Kidney capillary endothelial cell (primary cell): Measurements from ENCODE around the gene MOSPD3.

Experiments
- DNase-seq: peaks from one replicate; pipeline ENCODE4 v3.0.0-alpha.2; 2018; ENCODE audit warnings: low spot score

Gene MOSPD3

GRCh38 chr7:100595188-100595587, 17.2 kb upstream of the MOSPD3 start:
- no peak for DNase-seq

- no peak for DNase-seq
Observed at GRCh38 chr7:100598425-100598824, 13.9 kb upstream of the MOSPD3 start.

DNA sequence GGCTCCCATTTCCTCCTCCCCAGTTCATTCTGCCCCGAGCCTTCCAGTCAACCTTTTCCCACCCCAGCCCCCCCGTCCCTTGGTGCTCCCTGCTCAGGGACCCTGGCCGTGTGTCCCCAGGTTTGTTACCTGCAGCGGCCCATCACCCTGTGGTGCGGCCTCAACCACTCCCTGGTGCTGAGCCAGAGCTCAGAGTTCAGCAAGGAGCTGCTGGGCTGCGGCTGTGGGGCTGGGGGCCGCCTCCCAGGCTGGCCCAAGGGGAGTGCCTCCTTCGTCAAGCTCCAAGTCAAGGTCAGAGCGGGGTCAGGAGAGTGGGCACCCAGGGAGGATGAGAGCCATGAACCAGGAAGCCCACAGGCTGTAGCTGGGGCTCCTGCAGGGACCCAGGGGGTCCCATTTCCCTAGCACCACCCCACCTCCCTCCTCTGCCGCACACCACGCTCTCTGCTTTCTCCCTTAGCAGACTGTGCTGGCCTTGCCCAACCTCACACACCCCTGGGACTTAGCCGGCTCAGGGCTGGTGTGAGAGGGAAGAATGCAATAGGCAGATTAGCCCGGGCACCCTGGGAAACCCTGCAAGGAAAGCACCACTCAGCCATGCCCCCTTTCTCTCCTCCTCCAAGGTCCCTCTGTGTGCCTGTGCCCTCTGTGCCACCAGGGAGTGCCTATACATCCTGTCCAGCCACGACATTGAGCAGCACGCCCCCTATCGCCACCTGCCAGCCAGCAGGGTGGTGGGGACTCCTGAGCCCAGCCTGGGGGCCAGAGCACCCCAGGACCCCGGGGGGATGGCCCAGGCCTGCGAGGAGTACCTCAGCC, 12.2 kb upstream of the MOSPD3 start:
- DNase-seq: no peak

- no peak for DNase-seq
Observed at GRCh38 chr7:100600730-100601038, 11.7 kb upstream of the MOSPD3 start.

DNA sequence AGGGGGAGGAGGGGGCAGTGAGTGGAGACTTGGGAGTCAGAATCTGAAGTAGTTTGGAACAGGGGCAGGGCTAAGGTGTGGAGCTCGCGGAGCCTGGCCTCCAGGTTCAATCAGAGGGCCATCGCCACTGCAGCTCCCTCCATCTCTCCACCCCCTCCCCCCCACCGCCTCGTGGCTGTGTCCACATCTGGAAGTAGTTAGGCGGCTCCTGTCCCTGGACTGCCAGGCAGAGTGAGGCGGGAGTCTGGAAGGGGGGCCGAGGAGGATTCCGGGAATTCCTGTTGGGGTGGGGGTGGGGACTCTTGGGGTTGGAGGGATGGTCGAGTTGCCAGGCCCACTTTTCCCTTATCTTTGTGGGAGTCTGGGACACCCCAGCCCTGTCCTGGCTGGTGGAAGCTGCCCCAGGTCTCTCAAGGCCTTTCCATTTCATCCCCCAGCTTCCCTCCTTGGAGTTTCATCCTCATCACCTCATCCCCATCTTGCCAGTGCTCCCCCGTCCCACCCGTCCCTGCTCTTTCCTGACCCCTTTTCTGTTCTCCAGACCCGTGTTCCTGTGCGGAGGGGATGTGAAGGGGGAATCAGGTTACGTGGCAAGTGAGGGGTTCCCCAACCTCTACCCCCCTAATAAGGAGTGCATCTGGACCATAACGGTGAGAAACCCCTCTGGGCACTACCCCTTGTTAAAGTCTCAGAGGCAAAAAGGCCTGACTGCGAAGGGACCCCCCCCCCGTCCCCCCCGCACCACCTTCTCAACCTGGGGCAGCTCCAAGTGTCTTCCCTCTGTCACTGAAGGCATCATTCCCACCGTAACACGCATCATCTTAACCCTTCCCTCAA, 9.2 kb upstream of the MOSPD3 start:
- DNase-seq: no peak

DNA sequence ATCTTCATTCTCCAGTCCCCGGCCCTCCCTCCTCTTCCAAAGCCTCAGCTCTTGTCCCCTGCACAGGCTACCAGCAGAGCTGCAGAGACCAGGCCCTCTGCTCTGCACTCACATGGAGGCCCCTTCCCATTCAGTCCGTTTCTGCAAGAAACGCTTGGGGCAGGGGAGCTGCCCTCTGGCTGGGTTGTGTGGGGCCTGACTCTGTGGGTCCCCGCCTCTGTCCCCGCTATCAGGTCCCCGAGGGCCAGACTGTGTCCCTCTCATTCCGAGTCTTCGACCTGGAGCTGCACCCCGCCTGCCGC, 8.7 kb upstream of the MOSPD3 start:
- DNase-seq: no peak

- DNase-seq: peak; percentile 30
Observed at GRCh38 chr7:100604028-100604975, 8.0 kb upstream of the MOSPD3 start.

- DNase-seq: no peak
Observed at GRCh38 chr7:100604976-100605911, 7.1 kb upstream of the MOSPD3 start.

DNA sequence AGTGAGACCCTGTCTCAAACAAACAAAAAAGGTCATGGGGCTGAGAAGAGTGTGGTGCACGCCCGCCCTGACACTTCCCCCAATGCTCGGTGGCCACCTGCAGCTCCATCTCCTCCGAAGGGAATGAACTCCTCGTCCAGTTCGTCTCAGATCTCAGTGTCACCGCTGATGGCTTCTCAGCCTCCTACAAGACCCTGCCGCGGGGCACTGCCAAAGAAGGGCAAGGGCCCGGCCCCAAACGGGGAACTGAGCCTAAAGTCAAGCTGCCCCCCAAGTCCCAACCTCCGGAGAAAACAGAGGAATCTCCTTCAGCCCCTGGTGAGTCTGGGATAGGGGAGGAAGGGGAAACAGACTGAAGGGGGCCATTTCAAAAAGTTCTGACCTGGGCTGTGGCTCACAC, 6.0 kb upstream of the MOSPD3 start:
- no peak for DNase-seq

DNA sequence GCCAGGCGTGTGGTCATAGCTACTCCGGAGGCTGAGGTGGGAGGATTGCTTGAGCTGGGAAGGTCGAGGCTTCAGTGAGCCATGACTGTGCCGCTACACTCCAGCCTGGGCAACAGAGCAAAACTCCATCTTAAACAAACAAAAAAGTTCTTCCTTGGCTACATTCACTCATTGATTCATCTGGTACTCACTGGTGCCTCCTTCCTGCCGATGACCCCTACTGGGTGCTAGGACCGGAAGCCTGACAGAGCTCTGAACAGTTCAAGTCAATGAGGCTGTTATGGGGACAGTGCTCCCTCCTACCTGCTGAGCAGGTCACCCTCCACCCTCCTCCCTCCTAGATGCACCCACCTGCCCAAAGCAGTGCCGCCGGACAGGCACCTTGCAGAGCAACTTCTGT, 5.2 kb upstream of the MOSPD3 start:
- no peak for DNase-seq

DNA sequence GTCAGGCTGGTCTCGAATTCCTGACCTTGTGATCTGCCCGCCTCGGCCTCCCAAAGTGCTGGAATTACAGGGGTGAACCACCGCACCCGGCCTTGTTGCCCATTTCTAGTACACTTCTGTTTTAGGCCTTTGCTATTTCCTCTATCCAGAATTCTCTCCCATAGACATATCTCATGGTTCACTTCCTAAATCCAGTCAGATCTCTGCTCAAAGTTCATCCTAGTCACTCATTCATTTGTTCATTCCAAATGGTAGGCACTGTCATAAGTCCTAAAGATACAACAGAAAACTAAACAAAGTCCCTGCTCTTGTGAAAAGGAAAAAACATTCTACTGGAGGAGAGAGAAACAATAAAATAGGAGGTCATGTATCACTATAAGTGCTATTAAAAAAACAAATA, 2.4 kb upstream of the MOSPD3 start:
- no peak for DNase-seq

GRCh38 chr7:100612730-100613390, 520 bp downstream of the MOSPD3 start:
- DNase-seq: no peak

DNA sequence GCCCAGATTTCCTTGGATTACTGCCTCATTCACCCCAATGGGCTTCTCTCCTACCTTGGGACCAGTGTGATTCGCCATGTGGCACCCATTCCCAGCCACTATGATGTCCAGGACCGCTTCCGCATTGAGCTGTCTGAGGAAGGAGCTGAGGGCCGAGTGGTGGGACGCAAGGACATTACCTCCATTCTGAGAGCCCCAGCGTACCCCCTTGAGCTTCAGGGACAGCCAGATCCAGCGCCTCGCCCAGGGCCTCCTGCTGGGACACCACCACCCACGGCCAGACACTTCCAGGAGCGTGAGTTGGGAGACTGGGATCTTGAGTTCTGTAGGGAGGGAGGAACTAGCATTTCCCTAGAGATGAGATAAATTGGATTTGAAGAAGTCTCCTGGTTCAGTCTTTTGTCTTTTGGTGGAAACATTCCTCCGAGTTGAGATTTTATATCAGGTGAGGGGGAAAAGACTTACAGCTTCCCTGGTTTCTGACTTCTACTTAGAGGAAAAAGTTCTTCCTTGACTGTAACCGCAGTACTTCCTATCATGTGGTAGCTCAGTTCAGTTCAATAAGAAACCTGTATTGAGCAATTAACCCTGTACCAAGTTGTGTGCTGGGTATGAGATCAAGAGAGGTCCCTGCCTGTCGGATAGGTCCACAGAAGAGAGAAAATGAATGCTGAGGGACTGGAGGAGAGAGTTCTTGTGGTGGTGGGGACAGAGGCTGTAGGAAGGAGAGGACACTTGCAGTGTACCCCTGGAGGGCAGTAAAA, 1.3 kb downstream of the MOSPD3 start:
- no peak for DNase-seq

GRCh38 chr7:100614308-100614861, 2.0 kb downstream of the MOSPD3 start:
- DNase-seq: no peak

DNA sequence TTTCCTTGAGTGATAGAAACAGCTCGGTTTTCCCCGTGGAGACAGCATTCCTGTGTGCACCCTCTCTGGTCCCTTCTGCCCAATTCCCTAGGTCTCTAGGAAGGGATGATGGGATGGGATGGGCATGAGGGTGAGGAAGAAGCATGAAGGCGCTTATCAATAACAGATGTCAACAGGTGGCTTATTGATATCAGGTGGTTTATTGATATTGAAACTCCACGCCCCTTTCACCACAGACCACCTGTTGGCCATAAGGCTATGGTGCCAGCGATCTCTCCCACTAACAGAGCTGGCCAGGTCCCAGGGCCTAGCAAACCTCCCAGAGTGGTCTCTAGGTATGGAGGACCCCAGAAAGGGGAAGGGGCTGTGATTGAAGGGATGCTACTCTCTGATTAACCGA, 7.9 kb downstream of the MOSPD3 start:
- DNase-seq: no peak

DNA sequence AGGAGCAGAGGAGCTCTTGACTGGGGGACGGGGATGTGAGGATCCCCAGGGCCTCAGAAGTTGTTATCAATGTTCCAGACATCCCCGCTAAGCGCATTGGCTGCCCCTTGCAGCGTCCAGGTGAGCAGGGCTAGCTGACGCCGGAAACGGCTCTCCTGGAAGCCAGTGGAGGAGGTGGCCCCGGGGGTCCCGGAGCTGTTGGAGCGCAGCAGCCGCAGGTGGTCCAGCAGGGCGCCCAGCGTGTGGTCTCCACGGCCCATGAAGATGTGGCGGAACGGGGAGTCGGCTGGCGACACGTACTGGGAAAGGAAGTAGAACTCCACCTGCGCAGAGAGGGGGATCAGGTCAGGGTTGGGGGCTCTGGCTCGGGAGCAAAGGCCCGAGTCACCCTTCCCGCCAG, 8.5 kb downstream of the MOSPD3 start:
- no peak for DNase-seq

DNA sequence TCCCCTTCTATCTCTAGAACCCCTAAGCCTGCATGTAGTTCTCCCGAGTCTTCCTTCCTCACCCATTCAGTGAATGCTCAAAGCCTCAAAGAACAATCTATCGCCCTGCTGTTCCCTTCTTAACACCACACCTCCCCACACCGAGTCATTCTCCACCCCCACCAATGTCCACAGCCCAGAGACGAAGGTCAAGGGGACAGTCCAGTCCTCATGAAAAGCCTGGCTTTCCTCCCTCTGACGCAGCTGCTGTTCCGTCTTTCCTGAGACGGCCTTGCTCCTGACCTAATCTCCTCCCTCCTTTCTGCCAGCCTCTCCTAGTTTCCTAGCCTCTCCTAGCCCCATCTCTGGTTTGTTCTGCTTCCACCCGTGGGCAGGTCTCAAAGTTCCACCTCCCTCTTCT, 9.2 kb downstream of the MOSPD3 start:
- no peak for DNase-seq

DNA sequence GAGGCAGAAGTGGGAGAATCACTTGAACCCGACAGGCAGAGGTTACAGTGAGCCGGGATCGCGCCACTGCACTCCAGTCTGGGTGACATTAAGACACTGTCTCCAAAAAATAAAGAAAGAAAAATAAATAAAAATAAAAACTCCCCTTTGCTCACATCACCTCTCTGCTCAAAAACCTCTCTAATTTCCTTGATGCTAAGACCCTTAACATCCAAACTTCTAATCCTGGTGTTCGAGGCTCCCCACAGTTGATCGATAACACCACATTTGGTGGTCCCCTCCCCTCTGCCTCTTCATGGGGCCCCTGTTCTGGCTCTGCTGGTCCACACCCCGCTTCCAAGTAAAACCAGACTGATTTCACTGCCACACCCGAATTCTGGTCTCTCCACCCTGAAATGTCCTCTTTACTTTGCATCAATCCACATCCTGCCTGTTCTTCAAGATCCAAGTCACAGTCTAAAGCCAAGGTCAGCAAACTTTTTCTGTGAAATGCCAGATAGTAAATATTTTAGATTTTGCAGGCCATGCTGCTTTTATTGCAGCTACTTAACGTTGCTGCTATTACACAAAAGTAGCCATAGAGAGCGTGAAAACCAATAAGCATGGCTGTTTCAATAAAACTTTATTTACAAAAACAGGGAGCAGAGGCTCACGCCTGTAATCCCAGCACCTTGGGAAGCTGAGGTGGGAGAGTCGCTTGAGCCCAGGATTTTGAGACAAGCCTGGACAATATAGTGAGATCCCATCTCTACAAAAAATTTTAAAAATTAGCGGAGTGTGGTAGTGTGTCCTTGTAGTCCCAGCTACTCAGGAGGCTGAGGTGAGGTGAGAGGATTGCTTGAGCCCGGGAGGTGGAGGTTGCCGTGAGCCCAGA, 11.8 kb downstream of the MOSPD3 start:
- DNase-seq: no peak

DNA sequence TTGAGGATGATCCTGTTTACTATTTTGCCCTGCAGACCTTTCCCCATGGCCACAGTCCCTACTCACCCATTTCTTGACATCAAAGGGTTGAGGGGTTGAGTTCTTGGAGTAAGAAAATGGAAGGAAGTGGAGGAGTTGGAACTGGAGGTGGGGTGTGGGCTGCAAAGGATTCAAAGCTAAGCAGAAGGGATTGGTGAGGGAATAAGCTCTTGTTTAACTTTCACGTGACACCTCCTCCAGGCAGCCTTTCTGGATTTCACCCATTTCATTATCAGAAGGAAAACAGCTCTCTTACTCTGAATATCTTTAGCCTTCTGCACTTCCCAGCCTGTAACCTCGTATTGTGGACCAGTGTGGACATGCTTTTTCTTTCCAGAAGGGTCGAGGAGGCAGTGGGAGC, 13.7 kb downstream of the MOSPD3 start:
- DNase-seq: no peak
